Measurements from ENCODE around the gene TLX3.
"Not testable (repeated sequence)": the region's sequence is repeated elsewhere in the genome, so short reads cannot be mapped to it uniquely, and the experiment has no call there.

Gene TLX3

DNA sequence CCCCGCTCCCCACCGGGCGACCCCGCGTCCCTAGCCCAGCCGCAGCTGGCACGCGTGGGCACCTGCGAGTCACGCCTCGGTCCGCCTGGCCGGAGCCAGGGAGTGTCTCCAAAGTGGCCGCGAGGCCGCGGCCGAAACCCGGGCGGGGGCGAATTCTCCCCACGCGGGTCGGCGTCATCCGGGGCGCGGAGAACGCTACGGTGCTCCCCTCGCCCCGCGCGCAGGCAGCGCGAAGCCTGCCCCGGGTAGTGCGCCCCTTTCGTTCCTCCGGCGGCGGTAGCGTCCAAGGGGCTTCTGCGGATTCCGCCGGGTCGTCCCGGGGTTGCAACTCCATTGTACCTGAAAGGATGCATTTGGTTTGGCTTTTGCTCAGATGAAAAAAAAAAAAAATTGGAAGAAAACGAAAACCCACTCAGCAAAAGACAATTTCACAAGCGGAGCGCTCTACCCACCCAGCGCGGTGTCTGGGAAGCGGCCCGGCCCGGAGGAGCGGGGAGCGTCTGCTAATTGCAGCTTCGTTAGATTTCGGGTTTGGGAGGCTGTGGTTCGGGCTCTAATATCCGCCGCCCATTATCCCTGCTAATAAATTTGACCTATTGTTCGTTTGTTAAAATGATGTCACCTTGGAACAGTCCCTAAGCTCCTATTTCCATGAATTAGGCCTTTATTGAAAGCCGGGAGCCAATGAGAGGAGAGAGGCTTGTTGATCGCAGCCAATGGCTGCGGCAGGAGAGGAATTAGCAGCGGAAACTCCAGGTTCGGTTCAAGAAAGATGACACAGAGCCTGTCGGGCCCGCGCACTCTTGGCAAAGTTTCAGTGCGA, at the start of gene TLX3:
TLX3 (plus strand) TSS at position 796 of the 823 bp plus-strand sequence. CDS start 118 bp downstream, outside the sequence.
- DNase-seq = no peak

- DNase-seq = no peak
Observed at GRCh38 chr5:171261361-171261760, 47.7 kb upstream of the TLX3 start.

GRCh38 chr5:171261904-171262303, 47.1 kb upstream of the TLX3 start:
- no peak for DNase-seq

DNA sequence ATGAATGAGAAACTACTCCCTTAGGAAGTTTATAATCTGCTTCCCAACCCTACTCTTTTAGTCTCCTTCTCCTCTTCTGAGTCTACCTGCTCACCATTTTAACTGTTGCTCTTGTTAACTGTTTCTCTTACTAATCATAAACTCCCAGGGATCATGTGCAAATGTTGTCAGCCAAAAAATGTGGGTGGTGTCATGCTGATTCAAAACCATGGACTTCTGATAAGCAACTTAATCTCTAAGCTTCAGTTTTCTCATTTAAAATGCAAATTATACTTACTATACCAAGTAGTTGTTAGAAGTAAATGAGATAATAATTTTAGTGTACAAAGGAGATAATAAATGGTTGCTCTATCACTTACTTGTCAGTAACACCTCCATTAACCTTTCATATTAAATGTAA, 45.9 kb upstream of the TLX3 start:
- no peak for DNase-seq

DNA sequence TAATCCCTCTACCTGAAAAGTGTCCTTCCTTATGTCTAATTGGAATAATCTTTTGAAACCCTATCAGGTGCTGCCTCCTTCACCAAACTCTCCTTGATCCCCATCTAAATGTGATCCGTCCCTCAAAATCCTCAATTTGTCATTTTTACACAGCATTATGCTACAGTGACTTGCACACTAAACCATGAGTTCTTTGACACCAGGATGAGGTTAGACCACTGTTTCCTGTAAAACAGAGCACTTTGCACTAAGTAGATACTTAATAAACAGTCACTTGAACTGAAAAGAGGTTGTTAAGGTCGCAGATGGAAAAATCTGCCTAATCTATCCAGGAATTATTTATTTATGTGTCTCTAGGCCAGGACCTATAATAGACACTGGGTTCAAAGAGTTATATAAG, 44.2 kb upstream of the TLX3 start:
- peak; percentile 10 for DNase-seq

- DNase-seq = no peak
Observed at GRCh38 chr5:171268700-171269620, 40.1 kb upstream of the TLX3 start.

GRCh38 chr5:171269717-171270116, 39.3 kb upstream of the TLX3 start:
- no peak for DNase-seq

- DNase-seq = no peak
Observed at GRCh38 chr5:171270136-171270535, 38.9 kb upstream of the TLX3 start.

DNA sequence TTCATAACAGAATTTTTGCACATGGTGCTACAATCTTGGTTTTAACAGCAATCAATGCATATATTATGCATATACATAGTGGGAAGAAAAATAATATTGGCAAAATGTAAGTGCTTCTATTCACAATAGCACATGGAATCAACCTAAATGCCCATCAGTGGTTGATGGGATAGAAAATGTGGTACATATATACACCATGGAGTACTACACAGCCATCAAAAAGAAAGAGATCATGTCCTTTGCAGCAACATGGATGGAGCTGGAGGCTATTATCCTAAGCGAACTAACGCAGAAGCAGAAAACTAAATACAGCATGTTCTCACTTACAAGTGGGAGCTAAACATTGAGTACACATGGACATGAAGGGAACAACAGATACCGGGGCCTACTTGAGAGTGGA, 37.2 kb upstream of the TLX3 start:
- DNase-seq = no peak

DNA sequence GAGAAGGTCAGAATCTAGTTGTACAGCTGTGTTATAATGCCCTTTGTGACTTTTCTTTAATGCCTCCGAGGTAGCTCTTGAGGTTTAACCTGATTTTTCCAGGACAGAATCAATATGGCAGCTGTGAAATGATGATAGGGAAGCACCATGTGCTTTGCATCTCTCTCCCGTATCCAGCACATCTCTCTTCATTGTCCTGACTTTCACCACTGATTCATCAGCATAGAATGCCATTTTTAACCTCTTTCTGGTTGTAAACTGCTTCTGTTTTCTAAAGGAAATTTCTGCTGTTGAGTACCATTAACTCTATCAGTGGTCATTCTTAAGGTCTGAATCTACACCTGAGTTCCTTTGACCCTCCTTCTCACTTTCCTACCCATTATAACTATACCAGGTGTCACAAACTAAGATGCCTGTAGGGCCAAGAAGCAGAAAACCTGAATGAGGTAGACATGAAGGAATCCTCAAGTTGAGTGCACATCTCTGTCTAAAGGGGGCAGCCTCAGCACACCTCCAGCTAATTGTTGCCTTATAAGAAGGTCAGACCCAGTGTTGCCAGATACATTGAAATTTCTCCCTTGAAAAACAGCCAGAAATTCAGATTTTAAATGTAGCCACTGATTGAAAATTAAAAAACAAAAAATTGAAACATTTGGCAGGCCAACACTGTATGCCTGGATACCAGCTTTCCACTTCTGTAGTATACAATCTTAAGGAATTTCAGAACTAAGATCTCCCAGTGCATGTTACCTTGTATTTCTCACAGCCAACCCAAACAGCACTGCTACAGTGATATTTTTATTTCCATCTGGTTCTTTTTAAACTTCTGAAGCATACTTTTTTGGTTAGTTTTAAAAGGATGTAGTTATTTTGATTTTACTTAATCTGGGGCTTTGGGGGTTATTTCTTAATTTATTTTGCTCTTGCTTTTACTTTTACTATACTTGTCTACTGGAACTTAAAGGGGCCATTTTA, 35.8 kb upstream of the TLX3 start:
- peak; percentile 12 for DNase-seq

DNA sequence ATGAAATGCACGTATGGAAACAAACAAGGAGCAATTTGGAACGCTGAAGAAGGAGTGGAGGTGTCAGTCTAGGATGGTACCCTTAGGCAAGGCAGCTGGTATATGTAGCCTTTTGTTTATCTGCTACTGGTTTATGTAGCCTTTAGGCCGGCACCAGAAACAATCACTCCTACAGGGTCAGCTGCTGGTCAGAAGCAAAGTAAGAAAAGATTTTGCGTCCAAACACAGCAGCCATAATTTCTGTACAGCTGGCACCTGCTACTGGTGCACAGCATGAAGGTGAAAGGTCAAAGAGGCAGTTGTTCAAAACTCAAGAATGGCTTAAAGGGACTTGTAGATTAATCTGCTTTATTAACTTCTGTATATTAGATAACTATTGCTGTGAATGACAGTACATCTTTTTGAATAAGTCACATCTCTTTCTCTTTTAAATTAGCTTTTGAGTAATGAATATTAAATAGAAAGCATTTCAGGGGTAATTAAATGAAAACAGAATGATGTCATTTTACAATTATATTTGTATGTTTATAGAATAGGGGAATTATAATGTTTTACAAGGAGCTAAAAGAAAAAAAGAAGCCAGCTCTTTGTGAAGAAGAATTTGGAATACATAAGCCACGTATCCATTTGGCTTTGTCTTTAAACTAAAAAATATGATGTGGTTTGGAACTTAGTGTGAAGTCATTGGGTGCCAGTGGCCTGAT, 33.1 kb upstream of the TLX3 start:
- no peak for DNase-seq

DNA sequence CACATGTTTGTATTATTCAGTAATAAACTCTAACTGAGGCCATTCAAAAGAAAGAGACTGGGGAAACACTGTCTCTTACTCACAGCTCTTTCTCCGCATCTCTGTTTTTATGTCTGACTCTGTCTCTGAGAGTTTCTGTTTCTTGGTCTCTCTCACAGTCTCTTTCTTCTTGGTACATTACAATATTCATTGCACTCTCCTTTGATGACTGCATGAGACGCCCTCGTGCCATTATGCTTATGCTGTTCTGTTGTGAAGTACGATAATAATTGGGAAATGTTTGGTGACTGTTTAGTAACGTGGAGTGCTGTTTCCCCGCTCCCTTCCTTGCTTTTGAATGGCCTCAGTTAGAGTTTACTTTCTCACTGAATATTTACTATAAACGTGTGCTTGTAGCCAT, 25.3 kb upstream of the TLX3 start:
- DNase-seq = no peak

GRCh38 chr5:171285465-171285864, 23.6 kb upstream of the TLX3 start:
- DNase-seq = no peak

DNA sequence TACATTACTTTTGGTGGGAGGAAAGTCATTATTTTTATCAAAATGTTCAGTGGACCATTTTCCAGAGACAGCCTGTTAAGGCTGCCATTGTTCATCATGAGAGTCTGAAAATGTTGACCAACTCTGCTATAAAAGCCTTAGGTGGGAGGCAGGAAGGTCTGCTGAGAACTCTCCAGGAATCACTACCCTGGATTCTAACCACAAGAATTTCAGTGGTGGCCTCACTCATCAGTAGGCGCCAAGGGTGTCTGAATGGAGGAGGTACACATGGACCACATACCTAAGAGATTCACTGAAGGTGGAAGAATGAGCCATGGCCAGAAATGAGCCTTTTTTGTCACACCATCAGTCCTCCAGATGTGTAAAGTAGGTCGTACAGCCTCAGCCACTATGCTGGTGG, 21.0 kb upstream of the TLX3 start:
- DNase-seq = no peak

GRCh38 chr5:171291371-171291770, 17.7 kb upstream of the TLX3 start:
- DNase-seq = no peak

GRCh38 chr5:171295299-171295698, 13.7 kb upstream of the TLX3 start:
- no peak for DNase-seq

DNA sequence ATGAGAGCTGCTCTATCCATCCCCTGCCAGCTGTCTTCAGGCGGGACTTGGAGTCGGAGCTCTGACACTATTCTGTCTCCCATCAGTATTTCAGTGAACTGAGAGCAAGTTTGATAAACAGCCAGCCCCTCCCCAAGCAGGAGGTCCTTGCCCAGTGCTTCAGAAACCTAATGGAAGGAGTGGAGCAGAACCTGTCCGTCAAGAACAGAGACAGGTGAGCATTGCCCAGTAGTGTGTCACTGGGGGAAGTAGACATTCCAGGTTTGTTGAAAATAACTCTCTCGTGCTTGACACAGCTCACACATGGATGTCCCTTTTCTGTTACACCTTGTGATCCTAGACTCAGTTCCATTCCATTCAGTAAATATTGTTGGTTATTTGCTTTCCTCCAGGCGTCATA, 13.2 kb upstream of the TLX3 start:
- no peak for DNase-seq

DNA sequence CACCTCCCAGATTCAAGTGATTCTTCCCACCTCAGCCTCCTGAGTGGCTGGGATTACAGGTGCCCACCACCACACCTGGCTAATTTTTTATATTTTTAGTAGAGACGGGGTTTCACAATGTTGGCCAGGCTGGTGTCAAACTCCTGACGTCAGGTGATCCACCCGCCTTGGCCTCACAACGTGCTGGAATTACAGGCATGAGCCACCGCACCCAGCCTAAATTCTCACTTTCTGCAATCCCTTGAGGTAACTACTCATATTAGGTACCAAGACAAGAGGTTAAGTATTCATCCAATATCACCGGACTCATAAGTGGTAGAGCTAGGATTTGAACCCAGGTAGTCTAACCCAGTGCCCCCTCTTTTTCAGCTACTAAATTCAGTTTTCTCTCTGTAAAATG, 11.1 kb upstream of the TLX3 start:
- DNase-seq = not testable (repeated sequence)

- no peak for DNase-seq
Observed at GRCh38 chr5:171299228-171299627, 9.8 kb upstream of the TLX3 start.

GRCh38 chr5:171299851-171300250, 9.2 kb upstream of the TLX3 start:
- no peak for DNase-seq

GRCh38 chr5:171300358-171300757, 8.7 kb upstream of the TLX3 start:
- no peak for DNase-seq

- no peak for DNase-seq
Observed at GRCh38 chr5:171306166-171306565, 2.9 kb upstream of the TLX3 start.

Measured in activated CD4-positive, alpha-beta T cell treated with anti-CD3 and anti-CD28 coated beads, Interleukin-2, Interleukin-6, amounts not matched to agents 100 ng/mL and 50 ng/mL, durations not matched to agents 16 hours and 8 hours (primary cell).